ENCODE data around the gene PTMA.

Gene PTMA

DNA sequence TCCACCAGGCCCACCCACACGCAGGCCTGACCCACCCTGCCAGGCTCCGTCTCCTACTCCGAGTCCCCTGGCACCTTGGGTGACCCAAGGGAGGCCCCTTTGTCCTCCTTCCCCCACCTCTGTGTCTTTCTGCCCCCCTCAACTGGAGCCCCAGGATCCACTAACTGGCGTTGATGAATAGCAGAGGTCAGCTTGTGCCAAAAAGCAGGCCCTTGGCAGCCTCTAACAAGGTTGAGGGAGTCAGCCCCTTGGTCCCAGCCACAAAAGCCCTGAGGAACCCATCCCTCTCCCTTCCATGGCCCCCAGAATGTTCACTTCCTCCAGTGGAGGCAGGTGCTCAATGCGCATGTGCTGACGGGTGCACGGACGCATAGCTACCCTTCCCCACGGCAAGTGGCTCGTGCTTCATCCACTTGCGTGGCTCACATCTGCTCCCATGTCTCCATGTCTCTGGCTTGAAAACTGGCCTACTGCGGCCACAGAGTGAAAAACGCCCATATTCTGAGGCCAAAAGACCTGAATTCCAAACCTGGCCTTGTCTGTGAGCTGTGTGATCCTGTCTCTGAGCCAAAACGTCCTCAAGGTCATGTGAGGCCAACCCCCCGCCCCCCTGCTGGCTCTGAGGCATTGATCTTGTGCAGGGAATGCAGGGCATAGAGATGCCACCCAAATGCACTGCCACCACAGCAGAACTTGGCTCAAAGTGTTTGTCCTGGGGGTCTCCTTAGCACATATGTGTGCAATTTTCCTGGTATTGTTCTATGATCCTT lies 19.0 kb upstream of the PTMA start:
- TF ChIP-seq, protein P1, sequence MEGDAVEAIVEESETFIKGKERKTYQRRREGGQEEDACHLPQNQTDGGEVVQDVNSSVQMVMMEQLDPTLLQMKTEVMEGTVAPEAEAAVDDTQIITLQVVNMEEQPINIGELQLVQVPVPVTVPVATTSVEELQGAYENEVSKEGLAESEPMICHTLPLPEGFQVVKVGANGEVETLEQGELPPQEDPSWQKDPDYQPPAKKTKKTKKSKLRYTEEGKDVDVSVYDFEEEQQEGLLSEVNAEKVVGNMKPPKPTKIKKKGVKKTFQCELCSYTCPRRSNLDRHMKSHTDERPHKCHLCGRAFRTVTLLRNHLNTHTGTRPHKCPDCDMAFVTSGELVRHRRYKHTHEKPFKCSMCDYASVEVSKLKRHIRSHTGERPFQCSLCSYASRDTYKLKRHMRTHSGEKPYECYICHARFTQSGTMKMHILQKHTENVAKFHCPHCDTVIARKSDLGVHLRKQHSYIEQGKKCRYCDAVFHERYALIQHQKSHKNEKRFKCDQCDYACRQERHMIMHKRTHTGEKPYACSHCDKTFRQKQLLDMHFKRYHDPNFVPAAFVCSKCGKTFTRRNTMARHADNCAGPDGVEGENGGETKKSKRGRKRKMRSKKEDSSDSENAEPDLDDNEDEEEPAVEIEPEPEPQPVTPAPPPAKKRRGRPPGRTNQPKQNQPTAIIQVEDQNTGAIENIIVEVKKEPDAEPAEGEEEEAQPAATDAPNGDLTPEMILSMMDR (IDR thresholded peaks at IDR 0.05; ENCODE audit: low read depth, low read length): no peak

DNA sequence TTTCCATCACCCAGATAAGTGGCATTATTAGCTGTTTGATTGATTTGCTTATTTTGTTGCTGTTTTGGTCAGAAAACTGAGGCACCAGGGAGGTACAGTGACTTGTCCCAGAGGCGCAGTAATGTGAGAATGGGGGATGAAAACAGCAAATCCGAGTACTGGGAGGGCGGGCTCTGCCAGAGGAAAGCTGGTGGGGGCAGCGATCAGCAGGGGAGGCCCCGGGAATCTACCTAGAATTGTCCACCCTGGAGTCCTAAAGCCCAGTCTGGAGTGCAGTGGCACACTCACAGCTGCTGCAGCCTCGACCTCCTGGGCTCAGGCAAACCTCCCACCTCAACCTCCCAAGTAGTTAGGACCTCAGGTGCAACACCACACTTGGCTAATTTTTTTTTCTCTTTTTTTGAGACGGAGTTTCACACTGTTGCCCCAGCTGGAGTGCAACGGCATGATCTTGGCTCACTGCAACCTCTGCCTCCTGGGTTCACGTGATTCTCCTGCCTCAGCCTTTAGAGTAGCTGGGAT lies 17.0 kb upstream of the PTMA start:
- TF ChIP-seq, protein P1 (IDR thresholded peaks at IDR 0.05; ENCODE audit: low read depth, low read length): no peak
- DNase-seq (ENCODE audit: extremely low read depth, low read depth): no peak

More for the DNA sequence above, 19.0 kb upstream of the PTMA start:
- no peak for DNase-seq (ENCODE audit: extremely low read depth, low read depth)

DNA sequence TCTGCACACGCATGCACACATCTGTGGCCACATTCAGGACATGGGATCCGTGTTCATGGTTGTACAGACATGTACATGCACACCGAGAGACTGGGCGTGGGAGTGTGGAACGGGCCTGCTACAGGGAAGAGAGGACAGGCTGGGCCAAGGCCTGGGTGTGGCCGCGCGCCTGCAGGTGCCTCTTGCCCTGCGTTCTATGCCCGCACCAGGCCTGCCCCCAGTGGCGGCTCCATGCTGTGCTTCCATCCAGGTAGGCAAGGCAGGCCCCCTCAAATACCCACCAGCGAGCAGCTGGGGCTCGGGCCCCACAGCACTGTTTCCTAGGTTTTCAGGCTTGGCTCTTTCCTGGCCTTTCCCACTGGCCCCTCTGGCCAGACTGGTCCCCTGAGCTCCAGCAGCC lies 15.5 kb upstream of the PTMA start:
- TF ChIP-seq, protein P1 (IDR thresholded peaks at IDR 0.05; ENCODE audit: low read depth, low read length): no peak

DNA sequence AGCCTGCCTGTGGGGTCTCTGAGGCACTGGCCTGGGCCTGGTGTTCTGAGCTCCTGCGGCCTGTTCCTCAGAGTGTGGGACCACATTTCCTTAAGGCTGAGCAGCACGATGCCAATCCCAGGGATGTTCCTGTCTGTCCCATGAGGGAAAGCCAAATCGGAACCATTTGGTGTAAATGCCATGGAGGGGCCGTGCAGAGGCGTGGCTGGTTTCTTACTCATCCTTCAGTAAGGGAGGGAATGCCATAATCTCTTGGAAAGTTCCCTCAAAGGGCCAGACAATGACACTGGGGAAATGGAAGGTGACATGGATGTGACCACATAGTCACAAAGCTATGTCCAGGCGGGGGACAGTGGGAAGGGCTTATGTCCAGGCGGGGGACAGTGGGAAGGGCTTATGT lies 14.4 kb upstream of the PTMA start:
- TF ChIP-seq, protein P1 (IDR thresholded peaks at IDR 0.05; ENCODE audit: low read depth, low read length): no peak
- DNase-seq (ENCODE audit: extremely low read depth, low read depth): no peak

More for the DNA sequence above, 15.5 kb upstream of the PTMA start:
- DNase-seq (ENCODE audit: extremely low read depth, low read depth): no peak

DNA sequence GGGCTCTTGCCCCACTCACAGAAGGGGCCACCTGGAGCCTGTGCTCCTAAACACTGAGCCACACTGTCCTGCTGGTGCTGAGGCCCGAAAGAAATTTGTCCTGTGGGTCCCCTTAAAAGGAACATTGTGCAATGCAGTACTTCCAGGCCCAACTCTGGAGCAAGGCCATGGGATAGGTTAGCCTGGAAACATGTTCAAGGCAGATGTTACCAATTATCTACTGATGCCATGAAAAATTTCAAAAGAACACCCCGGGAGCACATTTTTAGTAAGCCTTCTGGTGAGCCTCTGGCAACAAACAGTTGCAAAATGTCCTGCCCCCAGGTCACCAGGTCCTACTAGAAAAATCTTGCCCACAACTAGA lies 12.3 kb upstream of the PTMA start:
- TF ChIP-seq, protein P1 (IDR thresholded peaks at IDR 0.05; ENCODE audit: low read depth, low read length): no peak
- DNase-seq (ENCODE audit: extremely low read depth, low read depth): peak; percentile 79

DNA sequence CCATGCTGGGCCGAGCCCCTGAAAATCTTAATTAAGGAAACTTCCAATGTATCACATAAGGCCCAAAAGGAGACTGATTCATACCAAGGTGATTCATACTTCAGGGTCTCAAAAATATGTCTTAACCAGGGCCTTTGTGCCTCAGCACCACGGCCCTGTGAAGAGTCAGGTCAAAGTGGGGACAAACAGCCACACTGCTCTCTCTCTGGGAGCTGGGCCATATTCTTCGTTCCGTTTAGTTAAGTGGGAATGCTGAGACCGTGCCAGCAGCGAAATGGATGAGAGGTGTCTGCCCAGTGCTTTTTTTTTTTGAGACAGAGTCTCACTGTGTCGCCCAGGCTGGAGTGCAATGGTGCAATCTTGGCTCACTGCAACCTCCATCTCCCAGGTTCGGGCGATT lies 9.3 kb upstream of the PTMA start:
- TF ChIP-seq, protein P1 (IDR thresholded peaks at IDR 0.05; ENCODE audit: low read depth, low read length): no peak
- DNase-seq (ENCODE audit: extremely low read depth, low read depth): no peak

DNA sequence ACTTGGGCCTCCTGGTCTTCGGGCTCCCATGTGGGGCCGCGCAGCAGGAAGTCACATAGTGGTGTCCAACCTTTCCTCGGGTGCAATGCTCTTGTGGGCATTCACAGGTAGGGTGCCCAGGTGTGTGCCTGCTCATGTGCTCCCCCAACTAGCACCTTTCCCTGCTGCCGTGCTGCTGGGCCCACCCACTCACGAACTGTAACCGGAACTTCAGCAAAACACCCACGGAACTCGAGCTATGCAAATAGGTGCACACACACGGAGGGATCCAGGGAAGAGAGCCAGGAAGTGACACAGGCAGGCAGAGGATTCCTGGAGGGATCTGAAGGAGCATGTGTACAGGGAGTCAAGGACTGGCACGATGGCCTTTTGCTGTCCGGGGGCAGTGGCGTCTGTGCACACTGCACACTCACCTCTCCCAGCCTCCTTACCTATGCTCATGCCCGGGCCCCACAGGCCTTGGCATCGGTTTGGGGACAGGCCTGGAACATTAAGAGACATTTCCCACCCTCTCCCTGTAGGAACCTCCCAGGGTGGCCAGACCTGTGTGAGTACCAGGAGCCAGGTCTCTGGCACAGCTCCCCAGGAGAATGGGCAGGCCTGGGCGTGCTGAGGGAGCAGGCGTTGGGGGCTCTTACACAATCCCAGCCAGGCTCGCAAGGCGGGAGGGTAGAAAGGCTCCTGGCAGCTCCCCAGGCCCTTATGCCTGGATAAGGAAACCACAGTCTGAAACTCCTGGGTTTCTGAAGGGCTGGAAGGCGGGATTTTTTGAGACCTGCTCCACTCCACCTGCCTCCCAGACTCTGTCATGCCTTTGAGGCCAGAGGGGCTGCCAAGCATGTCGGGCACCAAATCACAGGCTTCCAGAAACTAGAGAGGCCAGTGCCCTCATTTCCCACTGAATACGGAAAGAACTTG lies 6.6 kb upstream of the PTMA start:
- no peak for DNase-seq (ENCODE audit: extremely low read depth, low read depth)
- TF ChIP-seq, protein P1 (IDR thresholded peaks at IDR 0.05; ENCODE audit: low read depth, low read length): no peak
